ENCODE measurements around the gene RNASEH2C. TPM values are rescaled to one million over a fixed set of nuclear protein-coding genes. Genes with fewer than 3 reads are reported as not detected.

The RNASEH2C gene
- total RNA-seq, 1 donor from 2014 or later, result 69.4 TPM

DNA sequence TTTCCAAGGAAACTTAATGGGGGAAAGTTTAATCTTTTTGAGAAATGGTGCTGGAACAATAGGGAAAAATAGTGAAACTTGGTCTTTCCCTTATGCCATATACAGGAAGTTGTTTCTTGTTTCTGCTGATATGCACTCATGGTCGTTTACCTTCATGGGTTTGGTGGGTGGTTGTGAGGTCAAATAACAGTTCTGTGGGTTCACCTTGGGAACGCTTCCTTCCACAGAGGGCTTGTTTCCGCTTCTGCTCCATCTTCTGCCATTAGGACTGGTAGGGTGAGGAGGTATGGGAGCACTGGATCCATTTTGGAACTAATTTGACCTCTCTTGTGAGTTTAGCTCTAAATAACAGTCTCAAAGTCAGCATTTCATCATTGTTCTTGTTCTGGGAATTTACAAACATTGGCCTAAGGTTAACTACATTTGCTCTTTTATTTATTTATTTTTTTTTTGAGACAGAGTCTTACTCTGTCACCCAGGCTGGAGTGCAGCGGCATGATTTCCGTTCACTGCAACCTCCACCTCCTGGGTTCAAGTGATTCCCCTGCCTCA is 40.3 kb downstream of the RNASEH2C start:
- H3K36me3 Mint-ChIP-seq, result no peaks in the 10 kb centered on the region
- peaks cover 16% of the 10 kb centered on the region for H3K27me3 Mint-ChIP-seq
- no peak overlapping the region for H3K4me3 Mint-ChIP-seq
- no peak overlapping the region for H3K27ac Mint-ChIP-seq
- no peak for DNase-seq (ENCODE audit: extremely low spot score, unreplicated experiment)
- TF ChIP-seq, protein P1, sequence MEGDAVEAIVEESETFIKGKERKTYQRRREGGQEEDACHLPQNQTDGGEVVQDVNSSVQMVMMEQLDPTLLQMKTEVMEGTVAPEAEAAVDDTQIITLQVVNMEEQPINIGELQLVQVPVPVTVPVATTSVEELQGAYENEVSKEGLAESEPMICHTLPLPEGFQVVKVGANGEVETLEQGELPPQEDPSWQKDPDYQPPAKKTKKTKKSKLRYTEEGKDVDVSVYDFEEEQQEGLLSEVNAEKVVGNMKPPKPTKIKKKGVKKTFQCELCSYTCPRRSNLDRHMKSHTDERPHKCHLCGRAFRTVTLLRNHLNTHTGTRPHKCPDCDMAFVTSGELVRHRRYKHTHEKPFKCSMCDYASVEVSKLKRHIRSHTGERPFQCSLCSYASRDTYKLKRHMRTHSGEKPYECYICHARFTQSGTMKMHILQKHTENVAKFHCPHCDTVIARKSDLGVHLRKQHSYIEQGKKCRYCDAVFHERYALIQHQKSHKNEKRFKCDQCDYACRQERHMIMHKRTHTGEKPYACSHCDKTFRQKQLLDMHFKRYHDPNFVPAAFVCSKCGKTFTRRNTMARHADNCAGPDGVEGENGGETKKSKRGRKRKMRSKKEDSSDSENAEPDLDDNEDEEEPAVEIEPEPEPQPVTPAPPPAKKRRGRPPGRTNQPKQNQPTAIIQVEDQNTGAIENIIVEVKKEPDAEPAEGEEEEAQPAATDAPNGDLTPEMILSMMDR (conservative IDR thresholded peaks at IDR 0.05), result no peak
- H3K4me1 Mint-ChIP-seq (ENCODE audit: unreplicated experiment), result no peaks in the 10 kb centered on the region
- H3K9me3 Mint-ChIP-seq, result no peaks in the 10 kb centered on the region

DNA sequence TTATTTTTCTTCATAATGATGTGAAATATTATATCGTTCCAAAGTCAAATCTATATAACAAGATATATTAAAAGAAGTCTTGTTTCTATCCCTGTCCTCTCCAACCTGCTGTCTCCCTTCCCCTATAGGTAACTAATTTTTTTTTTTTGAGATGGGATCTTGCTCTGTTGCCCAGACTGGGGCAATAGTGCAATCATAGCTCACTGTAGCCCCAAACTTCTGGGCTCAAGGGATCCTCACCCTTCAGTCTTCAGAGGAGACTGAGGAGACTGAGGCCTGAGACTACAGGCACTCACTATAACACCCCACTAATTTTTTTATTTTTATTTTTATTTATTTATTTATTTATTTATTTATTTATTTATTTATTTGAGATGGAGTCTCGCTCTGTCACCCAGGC is 47.6 kb downstream of the RNASEH2C start:
- TF ChIP-seq, protein P1 (conservative IDR thresholded peaks at IDR 0.05), result no peak
- Mint-ChIP-seq H3K27me3 (no peaks in the 10 kb centered on the region), H3K9me3 (no peaks in the 10 kb centered on the region), H3K36me3 (no peaks in the 10 kb centered on the region), H3K27ac (no peak overlapping the region), H3K4me1 (ENCODE audit: unreplicated experiment) (no peaks in the 10 kb centered on the region), H3K4me3 (no peak overlapping the region)
- no peak for DNase-seq (ENCODE audit: extremely low spot score, unreplicated experiment)

DNA sequence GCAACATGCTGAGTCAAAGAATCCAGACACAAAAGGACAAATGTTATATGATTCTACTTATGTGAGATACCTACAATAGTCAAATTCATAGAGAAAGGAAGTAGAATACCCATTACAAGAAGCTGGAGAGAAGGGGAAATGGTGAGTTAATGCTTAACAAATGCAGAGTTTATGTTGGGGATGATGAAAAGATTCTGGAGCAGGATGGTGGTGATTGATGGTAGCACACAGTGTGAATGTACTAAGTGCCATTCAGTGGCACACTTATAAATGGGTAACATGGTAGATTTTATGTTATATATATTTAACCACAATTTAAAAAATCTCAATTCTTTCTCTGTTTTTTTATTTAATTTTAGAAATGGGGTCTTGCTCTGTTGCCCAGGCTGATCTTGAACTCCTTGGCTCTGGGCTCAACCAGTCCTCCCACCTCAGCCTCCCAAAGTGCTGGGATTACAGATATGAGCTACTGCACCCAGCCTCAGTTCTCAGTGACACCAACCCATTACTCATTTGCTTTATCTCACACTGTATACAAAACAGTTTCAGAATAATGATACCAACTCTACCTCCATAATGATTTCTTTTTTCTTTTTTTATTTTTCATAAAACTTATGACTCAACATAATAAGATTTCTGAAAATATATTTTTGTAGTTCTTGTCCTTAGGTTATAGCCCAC is 48.3 kb downstream of the RNASEH2C start:
- Mint-ChIP-seq H3K27me3 (no peaks in the 10 kb centered on the region), H3K36me3 (no peaks in the 10 kb centered on the region), H3K27ac (no peak overlapping the region), H3K4me1 (ENCODE audit: unreplicated experiment) (no peaks in the 10 kb centered on the region), H3K4me3 (no peak overlapping the region), H3K9me3 (no peaks in the 10 kb centered on the region)
- DNase-seq (ENCODE audit: extremely low spot score, unreplicated experiment), result no peak
- TF ChIP-seq, protein P1 (conservative IDR thresholded peaks at IDR 0.05), result peak; percentile 46

Other genes starting within 250 kb of the RNASEH2C start
- gene MALAT1, start 221.8 kb downstream of the RNASEH2C start, total RNA-seq (ENCODE audit: low replicate concordance), result 4,133 and 6,276 TPM in 2 replicates
- gene SCYL1, start 195.7 kb downstream of the RNASEH2C start, total RNA-seq (ENCODE audit: low replicate concordance), result 79.4 and 80.4 TPM in 2 replicates
- gene LTBP3, start 162.4 kb downstream of the RNASEH2C start, total RNA-seq (ENCODE audit: low replicate concordance), result 71.8 and 74.1 TPM in 2 replicates
- gene ZNRD2, start 150.3 kb downstream of the RNASEH2C start, total RNA-seq (ENCODE audit: low replicate concordance), result 32.2 and 33.9 TPM in 2 replicates
- gene FAM89B, start 148.3 kb downstream of the RNASEH2C start, total RNA-seq (ENCODE audit: low replicate concordance), result 55.7 and 56.1 TPM in 2 replicates
- 10.9 and 14.7 TPM in 2 replicates for gene EHBP1L1, start 144.7 kb downstream of the RNASEH2C start, total RNA-seq (ENCODE audit: low replicate concordance)
- gene KCNK7, start 125.0 kb downstream of the RNASEH2C start, total RNA-seq (ENCODE audit: low replicate concordance), result 0.36 and 1.1 TPM in 2 replicates
- gene MAP3K11, start 106.6 kb downstream of the RNASEH2C start, total RNA-seq (ENCODE audit: low replicate concordance), result 56.7 and 61.9 TPM in 2 replicates
- gene PCNX3, start 105.0 kb downstream of the RNASEH2C start, total RNA-seq (ENCODE audit: low replicate concordance), result 44.9 and 49.2 TPM in 2 replicates
- gene SIPA1, start 82.7 kb downstream of the RNASEH2C start, total RNA-seq (ENCODE audit: low replicate concordance), result 26.5 and 26.8 TPM in 2 replicates
- gene RELA, start 57.9 kb downstream of the RNASEH2C start, total RNA-seq (ENCODE audit: low replicate concordance), result 64.8 and 80.0 TPM in 2 replicates
- 61.7 and 77.6 TPM in 2 replicates for gene KAT5, start 8.5 kb downstream of the RNASEH2C start, total RNA-seq (ENCODE audit: low replicate concordance)
- 16.6 and 38.9 TPM in 2 replicates for gene AP5B1, start 60.2 kb upstream of the RNASEH2C start, total RNA-seq (ENCODE audit: low replicate concordance)
- 7.7 and 39.8 TPM in 2 replicates for gene OVOL1, start 66.3 kb upstream of the RNASEH2C start, total RNA-seq (ENCODE audit: low replicate concordance)
- gene SNX32, start 113.2 kb upstream of the RNASEH2C start, total RNA-seq (ENCODE audit: low replicate concordance), result 0.76 and 4.2 TPM in 2 replicates
- 947 and 981 TPM in 2 replicates for gene CFL1, start 137.4 kb upstream of the RNASEH2C start, total RNA-seq (ENCODE audit: low replicate concordance)
- gene MUS81, start 139.6 kb upstream of the RNASEH2C start, total RNA-seq (ENCODE audit: low replicate concordance), result 67.9 and 72.4 TPM in 2 replicates
- 5.5 and 24.5 TPM in 2 replicates for gene EFEMP2, start 152.0 kb upstream of the RNASEH2C start, total RNA-seq (ENCODE audit: low replicate concordance)
- gene CTSW, start 159.0 kb upstream of the RNASEH2C start, total RNA-seq (ENCODE audit: low replicate concordance), result not detected in 2 replicates
- gene FIBP, start 167.7 kb upstream of the RNASEH2C start, total RNA-seq (ENCODE audit: low replicate concordance), result 50.9 and 74.7 TPM in 2 replicates
- gene CCDC85B, start 169.9 kb upstream of the RNASEH2C start, total RNA-seq (ENCODE audit: low replicate concordance), result 8.2 and 14.3 TPM in 2 replicates
- gene FOSL1, start 179.6 kb upstream of the RNASEH2C start, total RNA-seq (ENCODE audit: low replicate concordance), result 2.1 and 11.1 TPM in 2 replicates
- 27.9 and 31.2 TPM in 2 replicates for gene C11orf68, start 198.3 kb upstream of the RNASEH2C start, total RNA-seq (ENCODE audit: low replicate concordance)
- 49.3 and 66.1 TPM in 2 replicates for gene DRAP1, start 198.6 kb upstream of the RNASEH2C start, total RNA-seq (ENCODE audit: low replicate concordance)
- 0.68 TPM in 1 of 2 replicates, not detected in the other for gene TSGA10IP, start 224.7 kb upstream of the RNASEH2C start, total RNA-seq (ENCODE audit: low replicate concordance)
- 38.9 and 46.0 TPM in 2 replicates for gene SART1, start 240.9 kb upstream of the RNASEH2C start, total RNA-seq (ENCODE audit: low replicate concordance)

All from type B pancreatic cell (in vitro differentiated cells).